GM20431 (cell line): Measurements from ENCODE around the gene UBTD1.

Source experiments
- in situ Hi-C: fragments of 300-500 bp; cut with MseI, MboI; formaldehyde crosslinking; loops from one replicate; pipeline ENCODE4 v1.15.0; 2020; ENCODE audit warnings: low sequenced_read_pairs; ENCODE audit not compliant: unreplicated experiment

The UBTD1 gene

DNA sequence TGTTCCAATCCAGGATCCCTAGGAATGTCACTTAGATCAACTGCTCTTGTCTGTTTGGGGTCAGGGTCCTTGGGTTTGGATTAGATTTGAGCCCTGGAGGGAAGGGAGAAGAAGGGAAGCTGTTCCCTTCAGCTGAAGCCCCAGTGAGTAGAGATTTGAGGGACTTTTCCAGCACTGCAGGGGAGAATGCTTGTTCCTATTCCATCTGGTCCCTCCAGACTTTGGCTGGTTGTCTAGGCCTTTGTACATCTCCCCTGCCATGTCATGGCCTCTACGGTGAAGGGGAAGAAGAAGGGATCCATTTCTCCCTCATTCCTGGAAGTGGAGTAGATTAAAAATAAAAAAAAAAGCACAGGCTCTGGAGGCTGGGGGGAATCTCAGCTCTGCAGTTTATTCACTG is 101.9 kb downstream of the UBTD1 start:
- in situ Hi-C loops = no loop called here

DNA sequence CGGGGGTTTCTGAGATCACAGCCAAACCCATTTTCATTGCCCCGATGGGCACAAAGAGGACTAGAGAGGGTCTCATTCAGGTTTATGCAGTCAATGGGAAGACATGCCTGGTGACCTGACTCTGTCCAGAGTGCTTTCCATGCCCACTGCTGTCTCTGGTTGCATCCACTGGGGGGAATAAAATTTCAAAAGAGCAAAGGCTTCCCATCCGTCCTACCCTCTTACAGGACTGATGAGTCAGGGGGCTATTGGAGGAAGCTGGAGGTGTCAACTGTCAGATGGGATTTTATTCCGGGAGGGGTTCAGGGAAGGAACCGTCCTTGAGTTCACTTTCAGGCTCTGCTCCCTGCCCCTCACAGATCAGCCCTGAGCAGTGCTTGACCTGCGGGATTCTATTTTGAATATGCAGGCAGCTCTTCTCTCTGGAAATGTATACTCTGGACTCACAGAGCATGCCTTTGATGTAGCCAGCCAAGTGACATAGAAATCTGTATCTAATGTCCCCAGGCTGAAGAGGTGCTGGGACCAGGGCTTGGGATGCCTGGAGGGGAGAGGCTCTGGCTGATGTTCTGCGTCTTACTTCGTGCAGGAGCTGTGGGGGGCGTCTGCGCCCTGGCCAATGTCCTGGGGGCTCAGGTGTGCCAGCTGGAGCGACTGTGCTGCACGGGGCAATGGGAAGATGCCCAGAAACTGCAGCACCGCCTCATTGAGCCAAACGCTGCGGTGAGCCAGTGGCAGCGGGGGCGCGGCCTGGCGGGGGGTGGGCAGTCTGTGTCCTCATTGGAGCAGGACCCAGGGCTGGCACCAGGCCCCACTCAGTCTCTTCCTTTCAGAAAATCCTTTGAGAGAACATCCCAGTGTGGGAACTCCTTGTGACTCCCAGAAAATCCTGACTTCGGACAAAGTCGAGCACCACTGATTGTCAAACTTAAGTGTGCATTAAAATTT is 102.8 kb downstream of the UBTD1 start:
- in situ Hi-C loops = no loop called here

DNA sequence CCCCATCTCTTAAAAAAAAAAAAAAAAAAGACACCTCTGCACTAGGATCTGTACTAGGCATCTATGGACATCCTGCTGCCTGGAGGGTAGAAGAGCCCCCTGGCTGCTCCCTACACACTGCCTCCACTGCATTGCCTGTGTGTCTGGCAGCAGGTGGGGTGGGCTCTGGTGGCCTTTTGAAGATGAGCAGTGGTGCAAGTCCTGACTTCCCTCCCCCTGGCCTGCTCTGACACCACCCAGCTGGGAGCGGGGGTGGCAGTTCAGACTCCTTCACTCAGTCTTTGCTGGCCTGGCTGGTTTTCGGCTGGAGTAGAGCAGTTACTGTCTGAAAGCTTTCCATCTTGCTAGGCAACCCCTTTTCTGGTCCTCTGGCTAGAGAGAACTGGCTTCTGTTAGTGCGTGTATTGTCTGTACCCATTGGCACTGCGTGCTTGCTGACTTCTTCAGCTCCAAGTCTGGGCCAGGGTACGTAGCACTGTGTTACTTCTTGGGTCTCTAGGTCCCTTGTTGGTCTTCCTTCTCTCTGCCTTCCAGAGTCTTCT is 108.4 kb downstream of the UBTD1 start:
- in situ Hi-C loops = no loop called here

GRCh38 chr10:97608991-97609561 is 110.4 kb downstream of the UBTD1 start:
- in situ Hi-C loops = no loop called here

GRCh38 chr10:97611473-97611872 is 112.7 kb downstream of the UBTD1 start:
- in situ Hi-C loops = no loop called here

DNA sequence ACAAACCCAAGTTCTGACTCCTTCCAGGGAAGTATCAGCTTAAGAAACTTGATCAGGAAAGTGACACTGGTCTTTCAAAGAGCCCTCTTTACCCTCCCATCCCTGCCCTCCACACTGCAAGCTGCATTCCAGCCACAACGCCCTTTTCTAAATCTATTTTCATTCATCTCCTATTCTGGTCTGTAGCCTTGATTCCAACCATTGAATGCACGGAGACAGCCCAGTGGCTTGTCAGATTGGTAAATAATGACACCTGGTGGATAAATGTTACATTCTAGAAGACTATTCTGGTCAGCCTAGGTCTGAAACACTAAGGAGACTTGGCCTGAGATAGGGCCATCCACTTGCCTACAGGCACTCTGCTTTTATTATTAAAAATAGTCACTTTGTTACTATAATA is 113.7 kb downstream of the UBTD1 start:
- in situ Hi-C loops = no loop called here

DNA sequence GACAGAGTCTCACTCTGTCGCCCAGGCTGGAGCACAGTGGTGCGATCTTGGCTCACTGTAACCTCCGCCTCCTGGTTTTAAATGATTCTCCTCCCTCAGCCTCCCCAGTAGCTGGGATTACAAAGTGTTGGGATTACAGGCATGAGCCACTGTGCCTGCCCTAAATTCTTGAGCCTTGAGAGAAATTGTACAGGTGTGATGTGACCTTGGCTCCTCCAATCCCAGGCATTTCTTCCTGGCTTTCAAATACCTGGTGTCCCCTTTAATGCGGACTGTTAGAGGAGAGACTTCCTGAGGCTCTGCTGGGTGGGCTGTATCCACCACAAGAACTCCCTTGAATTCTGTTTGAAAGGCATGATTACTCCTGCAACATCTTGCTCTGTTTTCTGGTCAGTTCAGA is 119.6 kb downstream of the UBTD1 start:
- in situ Hi-C loops = no loop called here

GRCh38 chr10:97618733-97619132 is 120.0 kb downstream of the UBTD1 start:
- in situ Hi-C loops = no loop called here
